Activated B cell treated with CpG ODN at 0.5 μM for 24 hours (primary cell): ENCODE measurements around the gene ZNF32. TPM values are rescaled to one million over a fixed set of nuclear protein-coding genes. Genes with fewer than 3 reads are reported as not detected.

Experiments
- ATAC-seq: fragments of 200-7000 bp; cut with Tn5 transposase; one replicate; pipeline ENCODE4 v1.10.0; 2021; ENCODE audit warnings: low read depth, mild to moderate bottlenecking, moderate library complexity
- CTCF ChIA-PET: fragments of 350-600 bp; sonication (Branson Sonifier 250); formaldehyde crosslinking; loops from one replicate; lab custom pipeline; 2021; ENCODE audit warnings: antibody characterized with exemption; lab: Charles Lee
- POLR2A ChIA-PET: fragments of 350-600 bp; sonication (Branson Sonifier 250); formaldehyde crosslinking; loops from one replicate; lab custom pipeline; 2021; ENCODE audit warnings: antibody characterized with exemption; lab: Charles Lee
- DNase-seq: peaks from one replicate; pipeline ENCODE4 v3.0.0; 2022
- H3K27ac Mint-ChIP-seq: one replicate; pipeline ENCODE4 v1.8.0; 2020; ENCODE audit warnings: mixed read lengths
- H3K27me3 Mint-ChIP-seq: one replicate; pipeline ENCODE4 v1.8.0; 2021; ENCODE audit warnings: mixed read lengths
- H3K36me3 Mint-ChIP-seq: one replicate; pipeline ENCODE4 v1.8.0; 2021; ENCODE audit warnings: low read depth, mixed read lengths
- H3K4me1 Mint-ChIP-seq: one replicate; pipeline ENCODE4 v1.8.0; 2021; ENCODE audit warnings: mixed read lengths
- H3K4me3 Mint-ChIP-seq: one replicate; pipeline ENCODE4 v1.8.0; 2020; ENCODE audit warnings: mild to moderate bottlenecking, mixed read lengths
- H3K9me3 Mint-ChIP-seq: one replicate; pipeline ENCODE4 v1.8.0; 2020; ENCODE audit warnings: mixed read lengths
- intact Hi-C: fragments of 100-400 bp; cut with micrococcal nuclease; formaldehyde crosslinking; loops from one replicate; pipeline ENCODE4 v1.15.1; 2024
- total RNA-seq: library from RNA; stranded (reverse); gene quantifications from 2 replicates; pipeline ENCODE4 v1.2.3, GENCODE V29; 2022
- TF ChIP-seq, protein P1 (sequence below): fragments of 200-600 bp; IDR thresholded peaks from one replicate; pipeline ENCODE4 v1.8.0; 2022; ENCODE audit warnings: antibody characterized with exemption, mild to moderate bottlenecking

Gene ZNF32
- total RNA-seq, 1 donor from 2014 or later, result 30.1 TPM

GRCh38 chr10:43694526-43694925 lies 45.8 kb upstream of the ZNF32 start:
- Mint-ChIP-seq H3K36me3 (no peaks in the 10 kb centered on the region), H3K27me3 (peaks cover 18% of the 10 kb centered on the region), H3K4me1 (peaks cover 10% of the 10 kb centered on the region), H3K27ac (no peak overlapping the region), H3K9me3 (no peaks in the 10 kb centered on the region), H3K4me3 (no peak overlapping the region)
- intact Hi-C loops, result loop anchor here (5.0 kb wide), 1 partner anchor 1168 kb away; no protein-coding TSS in a partner anchor
- no peak for ATAC-seq
- no peak for DNase-seq
- ChIA-PET POLR2A (no interaction called here), CTCF (no interaction called here)
- TF ChIP-seq, protein P1, sequence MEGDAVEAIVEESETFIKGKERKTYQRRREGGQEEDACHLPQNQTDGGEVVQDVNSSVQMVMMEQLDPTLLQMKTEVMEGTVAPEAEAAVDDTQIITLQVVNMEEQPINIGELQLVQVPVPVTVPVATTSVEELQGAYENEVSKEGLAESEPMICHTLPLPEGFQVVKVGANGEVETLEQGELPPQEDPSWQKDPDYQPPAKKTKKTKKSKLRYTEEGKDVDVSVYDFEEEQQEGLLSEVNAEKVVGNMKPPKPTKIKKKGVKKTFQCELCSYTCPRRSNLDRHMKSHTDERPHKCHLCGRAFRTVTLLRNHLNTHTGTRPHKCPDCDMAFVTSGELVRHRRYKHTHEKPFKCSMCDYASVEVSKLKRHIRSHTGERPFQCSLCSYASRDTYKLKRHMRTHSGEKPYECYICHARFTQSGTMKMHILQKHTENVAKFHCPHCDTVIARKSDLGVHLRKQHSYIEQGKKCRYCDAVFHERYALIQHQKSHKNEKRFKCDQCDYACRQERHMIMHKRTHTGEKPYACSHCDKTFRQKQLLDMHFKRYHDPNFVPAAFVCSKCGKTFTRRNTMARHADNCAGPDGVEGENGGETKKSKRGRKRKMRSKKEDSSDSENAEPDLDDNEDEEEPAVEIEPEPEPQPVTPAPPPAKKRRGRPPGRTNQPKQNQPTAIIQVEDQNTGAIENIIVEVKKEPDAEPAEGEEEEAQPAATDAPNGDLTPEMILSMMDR, result no peak

DNA sequence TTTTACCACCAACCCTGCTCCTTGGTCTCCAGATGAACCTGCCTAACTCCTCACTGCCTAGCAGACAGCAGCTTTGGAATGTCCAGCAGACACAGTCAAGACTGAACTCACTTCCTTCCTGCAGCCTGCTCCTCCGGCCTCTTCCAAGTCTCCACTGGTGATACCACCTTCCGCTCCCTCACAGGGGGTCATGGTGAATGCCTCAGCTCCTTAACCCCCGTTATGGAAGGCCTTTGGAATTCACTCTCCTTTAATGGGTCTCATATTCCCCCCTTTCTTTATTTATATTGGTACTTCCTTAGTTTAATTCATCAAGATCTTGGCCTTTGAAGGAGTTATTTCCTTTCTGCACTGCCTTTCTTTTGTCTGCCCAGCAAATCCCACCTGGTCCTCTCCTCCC lies 44.9 kb upstream of the ZNF32 start:
- POLR2A ChIA-PET, result no interaction called here
- DNase-seq (no peak), ATAC-seq (no peak)
- TF ChIP-seq, protein P1, result no peak
- CTCF ChIA-PET, result no interaction called here
- Mint-ChIP-seq H3K9me3 (no peaks in the 10 kb centered on the region), H3K4me3 (no peak overlapping the region), H3K4me1 (peaks cover 14% of the 10 kb centered on the region), H3K27ac (no peak overlapping the region), H3K27me3 (peaks cover 23% of the 10 kb centered on the region), H3K36me3 (no peaks in the 10 kb centered on the region)
- intact Hi-C loops, result loop anchor here (5.0 kb wide), 1 partner anchor 1169 kb away; no protein-coding TSS in a partner anchor

DNA sequence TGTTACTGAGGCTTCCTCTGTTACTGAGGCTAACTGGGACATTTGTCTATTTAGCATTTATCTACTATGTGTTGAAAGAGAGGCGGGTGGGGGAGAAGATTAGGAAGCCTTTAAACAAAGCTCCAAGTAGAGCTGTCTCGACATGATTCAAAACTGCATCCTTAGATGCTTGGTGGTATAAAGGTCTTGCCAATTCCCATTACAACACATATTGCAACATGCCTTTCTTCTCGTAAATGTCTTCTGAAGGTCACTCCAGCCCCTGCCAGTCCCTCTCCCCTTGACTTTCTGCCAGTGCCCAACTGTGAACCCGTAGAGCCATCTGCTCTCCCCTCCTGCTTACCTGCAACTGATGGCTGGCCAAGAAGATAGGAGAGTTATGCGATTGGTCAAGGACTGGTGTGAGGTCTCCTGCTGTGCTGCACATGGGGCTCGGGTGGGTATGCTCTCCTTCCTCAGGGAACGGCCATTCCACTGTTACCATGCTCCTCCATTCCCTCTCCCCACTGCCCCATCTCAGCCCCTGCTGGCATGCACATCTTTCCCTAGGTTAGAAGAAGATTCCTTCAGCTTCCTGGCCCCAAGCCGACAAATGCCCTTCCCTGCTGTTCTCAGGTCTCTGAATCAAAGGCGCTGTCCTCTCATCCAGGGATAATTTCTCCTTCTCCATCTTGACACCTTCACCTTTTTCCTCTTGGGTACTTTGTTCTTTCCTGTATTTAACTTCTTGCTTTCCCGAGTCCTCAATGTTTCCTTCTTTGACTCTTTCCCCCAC lies 43.6 kb upstream of the ZNF32 start:
- TF ChIP-seq, protein P1, result no peak
- H3K27ac Mint-ChIP-seq, result no peak overlapping the region
- no peaks in the 10 kb centered on the region for H3K9me3 Mint-ChIP-seq
- H3K36me3 Mint-ChIP-seq, result no peaks in the 10 kb centered on the region
- no peak overlapping the region for H3K4me3 Mint-ChIP-seq
- H3K27me3 Mint-ChIP-seq, result peaks cover 32% of the 10 kb centered on the region
- peaks cover 14% of the 10 kb centered on the region for H3K4me1 Mint-ChIP-seq
- ChIA-PET CTCF (interaction anchor here (0.6 kb wide), 1 partner anchor 208 kb away, joined by 3 read pairs; no protein-coding TSS in a partner anchor), POLR2A (no interaction called here)
- intact Hi-C loops, result loop anchor here (5.0 kb wide), 1 partner anchor 1170 kb away; no protein-coding TSS in a partner anchor
- ATAC-seq, result no peak
- no peak for DNase-seq

DNA sequence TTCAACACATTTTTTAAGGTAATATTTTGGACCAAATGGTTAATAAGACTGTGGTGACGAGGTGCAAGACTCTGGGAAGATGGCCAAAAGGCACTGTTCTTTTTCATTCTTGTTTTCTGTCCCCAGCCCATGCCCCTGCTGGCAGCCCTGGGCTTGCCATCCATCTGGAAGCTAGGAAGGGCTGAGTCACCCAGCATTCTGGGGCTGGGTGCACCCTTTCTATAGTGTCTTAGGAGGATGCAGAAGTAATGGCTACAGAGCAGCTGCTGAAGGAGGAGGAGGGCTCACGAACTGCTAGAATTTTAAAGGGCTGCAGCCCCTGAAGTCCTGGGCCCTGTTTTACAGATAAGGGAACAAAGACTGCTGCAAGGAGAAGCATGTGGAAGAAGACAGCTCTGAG lies 42.8 kb upstream of the ZNF32 start:
- DNase-seq, result no peak
- TF ChIP-seq, protein P1, result no peak
- intact Hi-C loops, result loop anchor here (2.0 to 5.0 kb wide), 2 partner anchors 43 to 1171 kb away; partner anchors contain the start of gene ZNF32
- Mint-ChIP-seq H3K27me3 (peaks cover 32% of the 10 kb centered on the region), H3K9me3 (no peaks in the 10 kb centered on the region), H3K4me3 (no peak overlapping the region), H3K36me3 (no peaks in the 10 kb centered on the region), H3K4me1 (peaks cover 14% of the 10 kb centered on the region), H3K27ac (no peak overlapping the region)
- ATAC-seq, result no peak
- CTCF ChIA-PET, result no interaction called here
- POLR2A ChIA-PET, result no interaction called here
